ENCODE data around the gene SFMBT2.

- no peak for TF ChIP-seq ZNF639 (CRISPR knock-in tag; conservative IDR thresholded peaks at IDR 0.05)
- TF ChIP-seq, protein P1, sequence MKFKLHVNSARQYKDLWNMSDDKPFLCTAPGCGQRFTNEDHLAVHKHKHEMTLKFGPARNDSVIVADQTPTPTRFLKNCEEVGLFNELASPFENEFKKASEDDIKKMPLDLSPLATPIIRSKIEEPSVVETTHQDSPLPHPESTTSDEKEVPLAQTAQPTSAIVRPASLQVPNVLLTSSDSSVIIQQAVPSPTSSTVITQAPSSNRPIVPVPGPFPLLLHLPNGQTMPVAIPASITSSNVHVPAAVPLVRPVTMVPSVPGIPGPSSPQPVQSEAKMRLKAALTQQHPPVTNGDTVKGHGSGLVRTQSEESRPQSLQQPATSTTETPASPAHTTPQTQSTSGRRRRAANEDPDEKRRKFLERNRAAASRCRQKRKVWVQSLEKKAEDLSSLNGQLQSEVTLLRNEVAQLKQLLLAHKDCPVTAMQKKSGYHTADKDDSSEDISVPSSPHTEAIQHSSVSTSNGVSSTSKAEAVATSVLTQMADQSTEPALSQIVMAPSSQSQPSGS (CRISPR knock-in tag; IDR thresholded peaks at IDR 0.05) = no peak
- TF ChIP-seq, protein P2, sequence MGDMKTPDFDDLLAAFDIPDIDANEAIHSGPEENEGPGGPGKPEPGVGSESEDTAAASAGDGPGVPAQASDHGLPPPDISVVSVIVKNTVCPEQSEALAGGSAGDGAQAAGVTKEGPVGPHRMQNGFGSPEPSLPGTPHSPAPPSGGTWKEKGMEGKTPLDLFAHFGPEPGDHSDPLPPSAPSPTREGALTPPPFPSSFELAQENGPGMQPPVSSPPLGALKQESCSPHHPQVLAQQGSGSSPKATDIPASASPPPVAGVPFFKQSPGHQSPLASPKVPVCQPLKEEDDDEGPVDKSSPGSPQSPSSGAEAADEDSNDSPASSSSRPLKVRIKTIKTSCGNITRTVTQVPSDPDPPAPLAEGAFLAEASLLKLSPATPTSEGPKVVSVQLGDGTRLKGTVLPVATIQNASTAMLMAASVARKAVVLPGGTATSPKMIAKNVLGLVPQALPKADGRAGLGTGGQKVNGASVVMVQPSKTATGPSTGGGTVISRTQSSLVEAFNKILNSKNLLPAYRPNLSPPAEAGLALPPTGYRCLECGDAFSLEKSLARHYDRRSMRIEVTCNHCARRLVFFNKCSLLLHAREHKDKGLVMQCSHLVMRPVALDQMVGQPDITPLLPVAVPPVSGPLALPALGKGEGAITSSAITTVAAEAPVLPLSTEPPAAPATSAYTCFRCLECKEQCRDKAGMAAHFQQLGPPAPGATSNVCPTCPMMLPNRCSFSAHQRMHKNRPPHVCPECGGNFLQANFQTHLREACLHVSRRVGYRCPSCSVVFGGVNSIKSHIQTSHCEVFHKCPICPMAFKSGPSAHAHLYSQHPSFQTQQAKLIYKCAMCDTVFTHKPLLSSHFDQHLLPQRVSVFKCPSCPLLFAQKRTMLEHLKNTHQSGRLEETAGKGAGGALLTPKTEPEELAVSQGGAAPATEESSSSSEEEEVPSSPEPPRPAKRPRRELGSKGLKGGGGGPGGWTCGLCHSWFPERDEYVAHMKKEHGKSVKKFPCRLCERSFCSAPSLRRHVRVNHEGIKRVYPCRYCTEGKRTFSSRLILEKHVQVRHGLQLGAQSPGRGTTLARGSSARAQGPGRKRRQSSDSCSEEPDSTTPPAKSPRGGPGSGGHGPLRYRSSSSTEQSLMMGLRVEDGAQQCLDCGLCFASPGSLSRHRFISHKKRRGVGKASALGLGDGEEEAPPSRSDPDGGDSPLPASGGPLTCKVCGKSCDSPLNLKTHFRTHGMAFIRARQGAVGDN (CRISPR knock-in tag; IDR thresholded peaks at IDR 0.05) = no peak
- TF ChIP-seq ZFP36 (IDR thresholded peaks at IDR 0.05; ENCODE audit: borderline replicate concordance, low read depth, low read length, partially characterized antibody) = no peak
- no peak for TF ChIP-seq CBX5 (CRISPR knock-in tag; IDR thresholded peaks at IDR 0.05; ENCODE audit: borderline replicate concordance)
- TF ChIP-seq ZZZ3 (CRISPR knock-in tag; IDR thresholded peaks at IDR 0.05; ENCODE audit: borderline replicate concordance) = no peak
- TF ChIP-seq JUND (CRISPR knock-in tag; IDR thresholded peaks at IDR 0.05) = no peak
- TF ChIP-seq ZFP82 (CRISPR knock-in tag; IDR thresholded peaks at IDR 0.05; ENCODE audit: borderline replicate concordance) = no peak
Measured at GRCh38 chr10:7165500-7166177, 245.2 kb downstream of the SFMBT2 start.

Data from HepG2 (cell line).